Measurements from ENCODE around the gene DYSF. TPM values are rescaled to one million over a fixed set of nuclear protein-coding genes. Genes with fewer than 3 reads are reported as not detected.

The DYSF gene
- total RNA-seq, 1 experiment from 2014 or later: 5.5 TPM

GRCh38 chr2:71690876-71691475, 237.6 kb downstream of the DYSF start:
- Mint-ChIP-seq H3K27ac (peak overlapping the region in 1 of 3 experiments; percentile 26; a peak in 1 of 7 replicates), H3K27me3 (ENCODE audit: low read depth) (peaks cover 24% of the 10 kb centered on the region), H3K4me3 (no peak overlapping the region)

More at GRCh38 chr2:71690876-71691475, 237.6 kb downstream of the DYSF start:
- Mint-ChIP-seq H3K4me1 (peaks cover 51 to 52% of the 10 kb centered on the region in 2 experiments), H3K36me3 (ENCODE audit: insufficient read depth in 1 of 3, low read depth in 3 of 3) (peaks cover 0 to 3% (median 3%) of the 10 kb centered on the region in 3 experiments; a peak in 3 of 7 replicates), H3K9me3 (no peaks in the 10 kb centered on the region; a peak in 1 of 5 replicates)
- no peak overlapping the region for H3K18ac ChIP-seq (ENCODE audit: insufficient read length, low read depth, low read length)
- WGBS (ENCODE audit: extremely low coverage, insufficient read length, low lambda C conversion rate): no CpG with 5 or more reads among the region's 12 CpGs
- peaks cover 8% of the 10 kb centered on the region; the same call in 1 of the 2 replicates for H3K4me1 ChIP-seq (ENCODE audit: insufficient read depth, low read length)
- H3K79me2 ChIP-seq (ENCODE audit: insufficient read depth, low read length): no peaks in the 10 kb centered on the region
- no peak overlapping the region; the same call in 1 of the 2 replicates for H3K14ac ChIP-seq (ENCODE audit: insufficient read depth, low read length)
- no peak overlapping the region for H3K4ac ChIP-seq (ENCODE audit: low read depth, low read length)
- no peak overlapping the region for H3K27ac ChIP-seq (ENCODE audit: insufficient read length, low read depth, low read length)
- H3K23ac ChIP-seq (ENCODE audit: insufficient read length, low read depth, low read length): no peak overlapping the region
- H3K79me1 ChIP-seq (ENCODE audit: insufficient read depth, low read depth, low read length, poor library complexity, severe bottlenecking): no peaks in the 10 kb centered on the region
- H2BK12ac ChIP-seq (ENCODE audit: insufficient read length, low read depth, low read length): no peak overlapping the region
- no peak overlapping the region for H4K5ac ChIP-seq (ENCODE audit: insufficient read length, low read depth, low read length)
- H3K4me2 ChIP-seq (ENCODE audit: insufficient read depth, insufficient read length, low read length): no peak overlapping the region
- H2AK5ac ChIP-seq (ENCODE audit: insufficient read length, low read length): no peak overlapping the region
- no peak for DNase-seq
- no peak overlapping the region for H4K8ac ChIP-seq (replicated peaks; ENCODE audit: insufficient read length, low read depth, low read length)
- H2AFZ ChIP-seq (ENCODE audit: low read length): no peak overlapping the region
- no peak overlapping the region for H3T11ph ChIP-seq (ENCODE audit: low read length)
- H2BK20ac ChIP-seq (ENCODE audit: low read depth, low read length, poor library complexity, severe bottlenecking): no peak overlapping the region
- TF ChIP-seq CTCF (conservative IDR thresholded peaks at IDR 0.05): no peak
- H3K9me3 ChIP-seq (ENCODE audit: control insufficient read depth, low read depth, low read length): no peaks in the 10 kb centered on the region
- H3K23me2 ChIP-seq (ENCODE audit: insufficient read length, low read depth, low read length, poor library complexity, severe bottlenecking): no peaks in the 10 kb centered on the region
- no peak overlapping the region for H2BK15ac ChIP-seq (ENCODE audit: low read depth, low read length)
- no peaks in the 10 kb centered on the region for H4K20me1 ChIP-seq (ENCODE audit: control insufficient read depth, insufficient read depth, insufficient read length)
- H2BK120ac ChIP-seq (ENCODE audit: low read depth, low read length, poor library complexity, severe bottlenecking): no peak overlapping the region
- H2BK5ac ChIP-seq (ENCODE audit: insufficient read length, low read length): no peak overlapping the region
- no peaks in the 10 kb centered on the region for H3K27me3 ChIP-seq (ENCODE audit: insufficient read depth, low read length)
- H3K56ac ChIP-seq (ENCODE audit: insufficient read length, low read depth, low read length): no peak overlapping the region
- H4K91ac ChIP-seq (ENCODE audit: insufficient read length, low read depth, low read length): no peak overlapping the region
- H3K9ac ChIP-seq (ENCODE audit: extremely low read depth, insufficient read length, low read length): no peak overlapping the region

All from H9 (cell line).